Fibroblast of skin of left biceps (primary cell): ENCODE results near the gene KRCC1.
"Not testable (repeated sequence)": the region's sequence is repeated elsewhere in the genome, so short reads cannot be mapped to it uniquely, and the experiment has no call there.

ENCODE experiments used
- DNase-seq, 2 experiments: peaks; one replicate each; pipeline ENCODE4 v3.0.0-alpha.2; 2013; ENCODE audit warnings: low read depth in 2 of 2

Gene KRCC1

DNA sequence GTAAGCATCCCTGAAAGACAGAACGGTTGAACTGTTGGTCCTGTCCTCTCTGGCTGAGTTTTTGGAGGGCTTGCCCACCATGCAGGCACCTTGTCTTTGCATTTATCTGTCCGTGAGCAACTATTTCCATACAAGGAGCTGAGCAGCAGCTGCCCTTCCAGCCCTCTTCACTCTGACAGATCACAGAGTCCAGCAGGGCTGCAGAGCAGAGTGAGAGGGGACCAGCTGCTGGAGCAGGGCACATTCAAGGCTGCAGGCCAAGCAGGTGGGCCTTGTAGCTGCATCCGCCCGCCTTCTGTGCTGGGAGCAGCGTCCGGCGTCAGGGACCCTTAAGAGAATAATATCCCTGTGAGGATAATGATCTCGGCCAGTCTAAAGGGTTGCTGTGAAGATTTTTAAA is 21.5 kb upstream of the KRCC1 start:
- no peak for DNase-seq

DNA sequence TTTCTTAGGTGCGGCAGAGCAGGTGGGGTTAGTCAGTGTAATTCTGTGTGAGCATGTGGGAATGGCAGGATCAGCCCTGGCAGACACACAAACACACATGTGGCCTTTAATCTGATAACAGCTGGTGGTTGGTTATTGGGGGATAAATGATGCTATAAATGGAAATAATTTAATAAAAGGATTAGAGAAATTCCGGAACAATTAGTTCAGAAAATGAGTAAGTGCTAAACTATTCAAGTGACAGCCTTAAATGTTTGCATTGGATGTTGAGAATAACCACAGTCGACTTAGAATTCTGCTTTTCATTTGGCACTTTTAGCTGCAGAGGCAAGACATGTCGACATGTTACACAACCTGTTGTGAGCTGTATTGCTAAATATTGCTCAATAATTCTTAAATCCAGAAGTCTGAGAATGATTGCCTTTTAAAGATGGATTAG is 19.3 kb upstream of the KRCC1 start:
- DNase-seq, result peak; percentile 91 to 92

DNA sequence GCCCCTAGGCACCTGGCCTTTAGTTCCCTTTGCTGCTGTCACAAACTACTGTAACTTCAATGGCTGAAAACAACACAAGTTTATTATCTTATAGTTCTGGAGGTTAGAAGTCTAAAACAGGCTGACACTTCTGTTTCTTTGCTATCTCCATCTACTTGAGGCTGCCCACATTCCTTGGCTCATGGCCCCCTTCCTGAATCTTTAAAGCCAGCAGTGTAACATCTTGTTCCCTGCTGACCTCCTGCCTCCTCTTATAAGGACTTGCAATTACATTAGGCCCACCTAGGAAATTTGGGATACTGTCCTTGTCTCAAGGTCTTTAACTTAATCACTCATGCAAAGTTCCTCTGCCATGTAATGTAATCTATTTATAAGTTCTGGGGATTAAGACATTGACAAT is 18.6 kb upstream of the KRCC1 start:
- DNase-seq, result no peak

DNA sequence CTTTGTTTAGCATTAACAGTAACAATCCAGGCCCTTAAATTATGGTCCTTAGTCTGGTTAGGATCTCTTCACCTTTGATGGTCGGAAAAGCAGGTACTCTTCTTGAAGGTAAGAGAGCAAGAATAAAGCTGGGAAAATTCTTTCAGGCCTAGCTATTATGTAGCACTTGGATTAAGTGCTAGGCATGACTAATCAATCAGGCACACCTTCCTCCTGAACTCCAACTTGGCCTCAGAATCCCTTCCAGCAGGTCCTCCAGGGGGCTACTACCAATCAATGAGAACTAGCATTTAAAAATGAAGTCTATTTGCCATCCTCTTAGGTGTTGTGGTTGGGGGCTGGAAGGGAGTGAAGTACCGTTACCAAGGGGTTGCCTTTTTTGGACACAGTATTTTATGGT is 15.8 kb upstream of the KRCC1 start:
- DNase-seq, result no peak

DNA sequence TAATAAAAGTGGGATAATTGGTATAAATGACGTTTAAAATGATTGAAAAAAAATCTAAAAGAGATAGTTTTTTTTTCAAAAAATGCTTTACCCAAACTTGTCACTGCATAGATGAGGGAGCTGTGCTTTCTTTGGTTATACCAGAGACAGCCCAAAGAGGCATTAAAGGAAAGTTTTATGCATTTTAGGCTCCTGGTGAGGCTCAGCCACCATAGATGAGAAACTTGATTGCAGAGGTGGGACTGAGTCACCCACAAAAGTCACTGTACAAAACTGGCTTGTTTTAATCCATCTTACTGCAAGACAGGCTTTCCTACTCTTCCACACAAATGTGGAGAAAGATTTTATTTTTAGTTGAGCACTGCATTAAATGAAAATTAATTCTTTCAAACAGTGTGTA is 14.5 kb upstream of the KRCC1 start:
- DNase-seq, result no peak

DNA sequence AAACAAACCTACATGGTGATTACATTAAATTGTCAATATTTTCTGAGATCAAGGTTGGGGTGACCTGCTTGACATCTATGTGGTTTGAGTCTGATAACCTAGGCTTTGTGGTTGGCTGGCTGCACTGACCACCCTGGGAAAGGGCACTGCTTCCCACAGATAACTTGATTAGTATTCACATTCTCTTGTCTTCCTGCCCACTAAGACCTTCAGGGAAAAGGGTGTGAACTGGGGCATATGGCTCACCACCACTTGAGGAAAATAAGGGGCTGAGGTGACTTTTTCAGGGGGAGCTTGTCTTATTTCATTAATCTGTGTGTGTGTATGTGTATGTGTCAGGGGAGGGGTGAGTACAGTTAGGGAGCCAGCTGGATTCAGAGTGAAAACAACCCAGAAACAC is 13.5 kb upstream of the KRCC1 start:
- no peak for DNase-seq

DNA sequence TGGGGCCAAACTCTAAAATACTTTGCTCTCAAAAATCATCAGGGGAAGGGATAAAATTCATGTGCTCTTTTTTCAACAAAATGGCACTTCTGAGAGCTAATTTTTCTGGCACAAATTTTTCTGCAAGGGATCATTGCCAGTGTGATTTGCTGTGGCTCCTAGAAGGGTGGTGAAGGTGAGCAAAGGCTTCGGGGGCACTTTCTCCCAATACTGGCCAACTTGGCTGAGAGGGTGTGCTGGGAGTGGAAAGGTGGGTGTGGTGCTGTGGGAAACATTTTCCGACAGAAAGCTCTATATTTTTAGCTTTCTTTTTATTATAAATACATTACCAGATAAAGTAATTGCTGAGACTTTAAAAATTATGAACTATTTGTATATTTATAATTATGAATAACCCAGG is 12.5 kb upstream of the KRCC1 start:
- DNase-seq, result no peak

DNA sequence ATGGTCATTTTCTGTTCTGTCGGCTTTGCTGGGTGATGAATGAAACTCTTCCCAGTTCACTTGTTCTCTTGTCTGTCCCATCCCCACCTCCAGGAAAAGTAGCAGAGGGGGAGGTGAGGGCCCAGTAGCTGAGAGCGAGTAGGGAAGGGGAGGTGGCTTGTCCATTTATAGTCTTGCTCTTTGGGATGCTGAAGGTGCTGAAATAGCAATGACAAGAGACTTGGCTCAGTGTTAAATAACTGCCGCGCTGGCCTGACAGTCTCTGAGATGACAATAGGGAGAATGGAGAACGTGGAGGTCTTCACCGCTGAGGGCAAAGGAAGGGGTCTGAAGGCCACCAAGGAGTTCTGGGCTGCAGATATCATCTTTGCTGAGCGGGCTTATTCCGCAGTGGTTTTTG is 12.0 kb upstream of the KRCC1 start, which contains the start of gene SMYD1:
SMYD1 (plus strand) TSS at position 228 of the 400 bp plus-strand sequence; CDS start at position 268, 40 bp downstream.
- no peak for DNase-seq

DNA sequence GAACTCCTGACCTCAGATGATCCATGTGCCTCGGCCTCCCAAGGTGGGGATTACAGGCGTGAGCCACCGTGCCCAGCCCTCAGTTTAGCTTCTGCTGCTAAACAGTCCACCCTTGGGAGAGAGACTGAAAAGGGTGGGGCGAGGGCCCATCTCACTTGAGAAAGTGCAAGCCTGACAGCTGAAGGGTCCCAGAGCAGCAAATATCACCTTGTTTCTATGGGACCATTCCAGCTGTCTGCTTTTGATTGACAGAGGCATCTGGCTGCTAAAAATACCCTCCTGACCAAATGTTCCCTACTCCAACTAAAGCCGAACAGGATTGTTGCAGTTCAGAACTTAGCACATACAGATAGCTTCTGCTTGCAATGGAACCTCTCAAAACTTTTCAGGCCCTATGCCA is 11.6 kb upstream of the KRCC1 start:
- no peak for DNase-seq

DNA sequence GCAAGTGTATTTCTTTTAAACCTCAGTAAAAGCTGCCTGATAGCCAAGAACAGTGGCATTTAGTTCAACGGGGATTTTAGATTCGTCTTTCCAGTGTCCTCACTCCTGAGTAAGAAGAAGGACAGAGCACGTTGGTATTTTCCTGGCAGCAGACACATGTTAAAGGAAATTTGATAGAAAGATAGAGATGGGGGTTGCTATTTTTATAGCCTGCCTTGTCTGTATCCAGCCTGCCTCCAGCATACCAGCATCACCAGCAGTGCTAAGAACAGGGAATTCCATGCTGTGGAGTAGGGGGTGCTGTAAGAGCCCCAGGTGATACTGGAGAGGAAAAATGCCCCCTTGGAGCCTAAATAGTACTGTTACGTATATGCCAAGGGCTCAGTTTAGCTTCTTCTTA is 11.0 kb upstream of the KRCC1 start:
- no peak for DNase-seq

DNA sequence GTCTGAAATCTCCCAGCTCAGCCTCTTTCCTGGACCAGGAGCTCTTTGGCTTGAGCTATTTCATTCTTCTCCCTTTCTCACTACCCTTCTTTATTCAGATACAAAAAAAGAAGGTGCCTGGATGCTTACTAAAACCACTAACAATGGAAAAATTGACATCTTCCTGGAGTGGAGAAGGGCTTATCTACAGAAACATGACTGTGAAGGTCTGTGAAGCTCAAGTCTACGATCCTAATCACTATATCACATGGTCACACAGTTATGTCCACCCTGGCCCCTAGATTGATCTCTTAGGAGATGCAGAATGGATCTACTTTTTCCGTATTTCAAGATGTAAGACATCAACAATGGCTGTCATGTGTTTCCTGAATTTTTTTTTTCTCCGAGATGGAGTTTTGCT is 5.7 kb upstream of the KRCC1 start:
- DNase-seq, result no peak

DNA sequence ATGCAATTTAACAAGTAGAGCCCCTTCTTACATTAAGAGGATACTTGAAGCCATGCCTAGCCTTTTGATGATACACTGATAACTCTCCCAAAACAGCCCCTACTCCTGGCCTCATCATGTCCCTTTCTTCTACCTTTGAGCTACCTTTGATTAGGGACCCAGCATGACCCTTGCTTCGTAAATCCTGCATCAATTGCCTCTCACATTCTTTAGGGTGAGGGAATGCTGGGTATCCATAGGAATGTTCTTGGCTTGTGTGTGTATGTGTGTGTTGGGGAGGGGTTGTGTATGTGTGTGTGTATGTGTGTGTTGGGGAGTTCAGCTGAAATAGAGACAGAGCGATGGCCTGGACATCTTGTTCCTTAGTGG is 5.3 kb upstream of the KRCC1 start:
- DNase-seq, result no peak

DNA sequence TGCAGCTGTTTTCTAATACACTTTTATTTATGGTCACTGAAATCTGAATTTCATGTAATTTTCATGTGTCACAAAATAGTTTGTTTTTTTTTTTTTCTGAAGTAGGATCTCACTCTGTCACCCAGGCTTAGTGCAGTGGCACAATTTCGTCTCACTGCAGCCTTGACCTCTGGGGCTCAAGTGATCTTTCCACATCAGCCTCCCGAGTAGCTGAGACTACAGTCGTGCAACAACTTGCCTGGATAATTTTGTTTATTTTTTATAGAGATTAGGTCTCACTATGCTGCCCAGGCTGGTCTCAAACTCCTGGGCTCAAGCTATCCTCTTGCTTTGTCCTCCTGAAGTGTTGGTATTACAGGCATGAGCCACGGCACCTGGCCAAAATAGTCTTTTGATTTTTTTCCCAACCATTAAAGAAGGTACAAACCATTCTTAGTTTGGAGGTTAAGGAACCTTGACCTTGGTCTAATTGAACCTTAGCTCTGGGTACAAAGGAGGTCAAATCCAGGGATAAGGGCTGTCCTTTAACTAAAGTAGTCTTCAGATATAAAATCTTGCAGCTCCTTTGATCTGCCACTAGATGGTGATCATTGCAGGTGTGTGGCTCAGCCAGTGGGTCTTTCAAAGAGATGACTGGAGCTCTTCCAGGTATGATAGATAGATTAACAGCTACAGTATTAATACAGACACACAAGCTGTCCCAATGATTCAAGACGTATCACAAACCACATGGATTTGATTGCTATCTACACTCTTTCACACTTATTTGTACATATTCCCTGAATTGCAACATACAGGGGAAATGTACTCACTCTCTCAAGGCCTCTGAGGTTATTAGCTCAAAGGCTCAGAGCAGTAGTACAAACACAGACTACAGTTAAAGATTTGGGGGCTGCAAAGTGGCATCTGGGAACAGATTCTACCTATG is 4.7 kb upstream of the KRCC1 start:
- DNase-seq, result no peak

DNA sequence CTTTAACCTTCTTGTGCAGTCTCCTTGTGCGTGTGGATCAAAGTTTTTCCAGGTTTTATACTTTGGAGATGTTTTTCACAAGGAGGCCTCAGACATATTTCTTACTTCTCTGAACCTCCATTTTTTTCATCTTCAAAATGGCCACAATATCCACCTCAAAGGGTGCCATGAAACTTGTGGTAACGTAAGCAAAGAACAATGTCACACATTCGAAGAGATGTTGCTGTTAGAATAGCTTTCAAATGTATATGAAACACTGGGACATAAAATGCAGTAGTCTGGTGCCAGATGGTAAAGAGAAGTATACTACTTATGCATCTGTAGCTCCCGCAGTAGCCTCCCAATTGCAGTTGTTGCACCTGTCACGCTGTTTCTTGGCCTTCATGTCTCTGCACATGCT is 2.6 kb upstream of the KRCC1 start:
- no peak for DNase-seq

DNA sequence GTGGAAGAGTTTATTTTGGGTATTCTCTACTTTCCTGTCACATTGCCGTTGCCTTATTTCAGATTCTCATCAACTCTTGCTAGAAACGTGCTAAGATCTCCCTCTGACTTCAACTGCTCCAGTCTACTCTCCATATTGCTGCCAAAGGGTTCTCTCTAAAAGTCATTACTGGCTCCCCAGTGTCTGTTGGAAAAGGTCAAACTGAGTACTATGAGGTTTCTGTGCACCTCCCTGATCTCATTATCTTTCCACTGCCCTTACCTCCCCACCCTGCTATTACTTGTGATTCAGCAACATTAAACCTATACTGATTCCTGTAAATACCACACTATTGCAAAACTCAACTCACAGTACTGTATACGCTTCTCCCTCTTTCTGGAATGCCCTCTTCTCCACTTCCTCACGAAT is 1.9 kb upstream of the KRCC1 start:
- DNase-seq, result no peak

DNA sequence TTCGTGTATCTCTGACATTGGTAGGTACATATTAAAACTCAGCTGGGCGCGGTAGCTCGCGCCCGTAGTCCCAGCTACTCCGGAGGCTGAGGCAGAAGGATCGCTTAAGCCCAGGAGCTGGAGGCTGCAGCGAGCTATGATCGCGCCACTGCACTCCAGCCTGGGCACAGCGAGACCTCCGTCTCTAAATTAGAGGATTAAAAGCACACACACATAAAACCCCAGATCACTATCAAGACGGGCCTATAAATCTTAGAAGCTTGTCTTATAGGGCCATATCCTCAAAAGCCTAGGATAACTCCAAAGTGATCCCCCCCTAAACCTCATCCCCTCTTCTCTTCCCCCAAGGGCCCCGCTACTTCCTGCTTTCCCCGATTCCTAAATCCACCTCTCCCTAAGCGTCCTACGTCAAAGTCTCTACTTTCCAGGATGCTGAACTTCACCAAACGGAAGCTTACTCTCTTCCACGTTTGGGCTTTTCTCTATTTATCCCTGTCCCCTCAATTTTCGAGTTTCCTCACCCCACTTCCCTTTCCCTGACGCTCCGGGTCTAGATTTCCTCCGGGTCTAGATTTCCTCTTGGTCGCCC is 707 bp downstream of the KRCC1 start:
- no peak for DNase-seq

DNA sequence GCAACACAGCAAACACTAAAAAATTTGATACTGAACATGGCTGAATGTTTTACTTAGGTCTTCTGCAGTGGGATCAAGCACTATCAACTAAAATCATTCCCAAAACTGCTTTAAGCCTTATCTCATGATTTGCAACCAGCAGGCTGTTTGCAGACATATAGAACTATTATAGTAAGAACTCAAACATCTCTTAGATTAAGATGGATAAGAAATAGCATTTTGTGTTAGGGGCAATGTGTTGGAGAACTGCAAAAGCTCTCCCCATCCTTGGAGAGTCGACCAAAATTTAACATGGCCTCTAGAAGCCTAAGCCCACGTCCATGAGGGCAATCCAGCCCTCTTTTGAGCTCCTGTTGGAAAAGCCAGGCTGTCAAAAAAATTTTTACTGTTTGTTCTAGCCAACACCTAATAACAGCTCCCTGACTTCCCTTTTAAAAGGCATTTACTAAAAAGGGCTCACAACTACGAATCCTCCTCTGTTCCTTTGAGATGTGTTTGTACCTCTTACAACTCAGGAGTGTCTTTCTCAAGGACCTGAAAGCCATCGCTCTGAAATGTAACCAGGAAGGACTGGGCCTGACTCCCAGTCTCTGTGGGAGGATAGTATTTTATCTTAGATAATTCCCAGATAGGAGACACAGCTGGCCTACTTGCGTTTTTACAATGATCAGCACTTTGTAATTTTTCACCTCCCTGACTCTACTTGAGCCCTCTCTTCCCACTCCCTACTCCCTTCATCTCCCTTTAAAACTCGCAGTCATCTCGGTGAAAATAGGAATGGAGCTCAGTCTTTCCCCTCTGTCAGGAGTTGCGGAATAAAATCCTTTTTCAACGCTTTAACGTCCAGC is 1.4 kb downstream of the KRCC1 start:
- DNase-seq, result no peak

DNA sequence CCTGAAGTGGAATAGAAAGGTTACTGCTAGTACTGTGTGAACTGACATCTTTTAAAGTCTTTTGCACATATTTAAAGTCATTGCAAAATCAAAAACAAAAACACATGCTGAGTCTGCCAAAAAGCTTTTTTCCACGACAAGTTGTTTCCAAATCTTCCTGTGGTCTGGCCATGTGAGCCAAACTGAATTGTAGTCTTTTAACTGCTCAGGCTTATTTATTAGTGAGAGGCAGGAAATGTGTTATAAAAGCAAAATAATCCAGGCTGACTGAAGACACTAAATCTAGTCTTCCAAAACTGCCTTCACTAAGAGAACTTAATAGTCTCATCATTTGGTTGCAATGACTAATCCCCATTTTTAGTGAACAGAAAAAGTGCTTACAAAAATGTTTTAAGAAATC is 2.3 kb downstream of the KRCC1 start:
- peak; percentile 59 for DNase-seq

DNA sequence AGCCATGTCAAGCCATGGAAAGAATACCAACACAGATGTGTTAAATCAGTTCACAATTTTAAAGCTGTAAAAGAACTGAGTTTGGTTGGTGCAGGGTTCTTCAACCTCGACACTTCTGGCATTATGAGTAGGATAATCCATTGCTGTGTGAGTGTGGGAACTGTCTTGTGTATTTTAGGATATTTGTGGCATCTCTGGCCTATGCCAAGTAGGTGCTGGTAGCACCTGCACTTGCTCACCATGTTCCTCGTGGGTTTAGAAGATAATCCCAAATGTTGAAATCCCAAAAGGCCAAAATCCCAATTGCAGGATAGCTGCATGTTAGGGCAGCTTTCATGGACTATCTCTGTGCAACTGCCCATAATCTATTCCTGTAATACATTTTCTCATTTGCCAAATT is 3.8 kb downstream of the KRCC1 start:
- DNase-seq, result no peak

DNA sequence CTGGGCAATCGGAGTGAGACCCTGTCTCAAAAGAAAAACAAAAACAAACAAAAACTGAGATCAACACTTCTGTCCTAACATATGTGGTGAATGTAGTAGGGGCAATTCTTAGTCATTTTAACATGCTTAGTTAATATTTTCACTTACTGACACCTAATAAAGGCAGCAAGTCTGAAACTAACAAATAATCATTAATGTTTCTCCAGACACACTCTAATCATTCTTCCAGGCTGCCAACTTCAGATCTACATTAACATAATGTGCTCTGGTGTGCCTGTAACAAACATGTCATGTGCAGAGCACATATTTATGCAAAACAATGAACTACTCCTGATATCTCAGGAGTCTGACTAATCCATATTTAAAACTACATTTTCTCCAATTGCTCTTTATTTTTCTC is 6.0 kb downstream of the KRCC1 start:
- no peak for DNase-seq

DNA sequence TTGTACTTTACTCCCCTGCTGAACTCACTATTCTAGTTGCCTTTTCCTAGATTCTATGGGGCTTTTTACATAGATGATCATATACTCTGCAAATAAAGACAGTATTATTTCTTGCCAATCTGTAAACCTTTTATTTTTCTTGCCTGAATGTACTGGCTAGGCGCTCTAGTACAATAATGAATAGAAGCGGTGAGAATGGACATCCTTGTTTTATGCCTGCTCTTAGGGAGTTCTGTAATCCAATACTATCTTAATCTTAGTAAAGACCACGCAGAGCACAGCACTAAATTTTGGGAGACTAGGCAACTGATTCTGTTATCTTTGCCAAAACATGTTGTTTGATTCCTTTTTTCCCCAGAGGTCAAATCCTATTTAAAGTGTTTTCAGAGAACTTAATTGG is 7.0 kb downstream of the KRCC1 start:
- DNase-seq, result no peak

DNA sequence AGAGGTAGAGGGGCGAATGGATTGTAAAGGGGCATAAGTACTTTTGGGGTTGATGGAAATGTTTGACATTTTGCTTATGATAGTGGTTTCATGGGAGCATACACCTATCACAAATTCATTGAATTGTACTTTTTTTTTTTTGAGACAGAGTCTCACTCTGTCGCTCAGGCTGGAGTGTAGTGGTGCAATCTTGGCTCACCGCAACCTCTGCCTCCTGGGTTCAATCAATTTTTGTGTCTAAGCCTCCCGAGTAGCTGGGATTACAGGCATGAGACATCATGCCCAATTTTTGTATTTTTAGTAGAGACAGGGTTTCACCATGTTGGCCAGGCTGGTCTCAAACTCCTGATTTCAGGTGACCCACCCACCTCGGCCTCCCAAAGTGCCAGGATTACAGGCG is 10.0 kb downstream of the KRCC1 start:
- DNase-seq, result not testable (repeated sequence)

DNA sequence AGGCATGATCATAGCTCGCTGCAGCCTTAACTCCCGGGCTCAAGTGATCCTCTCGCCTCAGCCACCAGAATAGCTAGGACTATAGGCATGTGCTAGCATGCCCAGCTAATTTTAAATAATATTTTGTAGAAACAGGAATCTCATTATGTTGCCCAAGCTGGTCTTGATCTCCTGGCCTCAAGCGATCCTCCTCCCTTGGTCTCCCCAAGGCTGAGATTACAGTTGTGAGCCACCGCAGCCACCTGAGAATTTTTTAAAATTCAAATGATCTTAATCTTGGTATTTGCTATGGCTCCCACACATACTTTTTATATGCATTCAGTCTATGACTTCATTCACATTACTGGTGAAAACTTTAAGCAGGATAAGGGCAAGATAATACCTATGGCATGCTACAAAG is 13.1 kb downstream of the KRCC1 start:
- DNase-seq, result no peak
